Sigmoid colon (tissue), 4 donors: Measurements from ENCODE around the gene DEGS2.

Source experiments
- CTCF ChIP-seq, 4 experiments: fragments of 450-650 bp in 3 of 4; fragments of 200-600 bp in 1 of 4; IDR thresholded peaks; one replicate each; pipeline ENCODE4 v1.5.1; 2016 to 2019; ENCODE audit warnings: antibody characterized with exemption in 4 of 4, mild to moderate bottlenecking in 3 of 4, moderate library complexity in 2 of 4
- EP300 ChIP-seq, 4 donors: sonication (generic); formaldehyde crosslinking; IDR thresholded peaks; one replicate each; pipeline ENCODE4 v1.6.1; 2017; ENCODE audit warnings: antibody characterized with exemption in 4 of 4
- POLR2A ChIP-seq, 2 donors: fragments of 450-650 bp; IDR thresholded peaks; one replicate each; pipeline ENCODE4 v1.6.1; 2016; ENCODE audit warnings: antibody characterized with exemption in 2 of 2, mild to moderate bottlenecking in 2 of 2, moderate library complexity in 2 of 2
- POLR2AphosphoS5 ChIP-seq, 4 donors: sonication (generic); formaldehyde crosslinking; IDR thresholded peaks; one replicate each; pipeline ENCODE4 v1.6.1; 2017; ENCODE audit warnings: antibody characterized with exemption in 4 of 4

- TF ChIP-seq POLR2A (IDR thresholded peaks at IDR 0.05): no peak
- TF ChIP-seq CTCF (IDR thresholded peaks at IDR 0.05): no peak
- no peak for TF ChIP-seq EP300 (IDR thresholded peaks at IDR 0.05)
- no peak for TF ChIP-seq POLR2AphosphoS5 (IDR thresholded peaks at IDR 0.05)
Measured at GRCh38 chr14:100131181-100131580, 28.3 kb downstream of the DEGS2 start.
